Activated CD8-positive, alpha-beta memory T cell treated with anti-CD3 and anti-CD28 coated beads for 4 hours (primary cell): Measurements from ENCODE around the gene C8A.

Experiments used
- DNase-seq, 2 donors: peaks; one replicate each; pipeline ENCODE4 v3.0.0-alpha.2; 2020; ENCODE audit warnings: low read depth in 2 of 2

C8A gene

DNA sequence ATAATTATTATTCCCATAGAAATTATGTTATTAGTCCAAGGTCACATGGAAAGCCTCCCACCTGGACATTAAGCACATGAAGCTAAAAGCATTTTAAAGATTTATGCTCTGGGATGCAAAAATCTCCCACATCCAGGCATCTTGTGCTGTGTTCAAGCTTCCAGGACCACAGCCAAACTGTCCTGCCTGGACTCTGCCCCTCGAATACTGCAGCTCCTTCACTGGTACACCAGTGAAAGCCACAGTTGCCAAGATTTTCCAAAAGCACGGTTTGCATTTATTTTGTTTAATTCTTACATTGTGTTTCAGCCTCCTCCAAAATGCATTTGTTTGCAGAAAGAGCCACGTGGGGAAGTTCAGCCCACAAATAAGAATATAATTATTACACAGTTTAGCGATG is 72.6 kb downstream of the C8A start:
- no peak for DNase-seq

DNA sequence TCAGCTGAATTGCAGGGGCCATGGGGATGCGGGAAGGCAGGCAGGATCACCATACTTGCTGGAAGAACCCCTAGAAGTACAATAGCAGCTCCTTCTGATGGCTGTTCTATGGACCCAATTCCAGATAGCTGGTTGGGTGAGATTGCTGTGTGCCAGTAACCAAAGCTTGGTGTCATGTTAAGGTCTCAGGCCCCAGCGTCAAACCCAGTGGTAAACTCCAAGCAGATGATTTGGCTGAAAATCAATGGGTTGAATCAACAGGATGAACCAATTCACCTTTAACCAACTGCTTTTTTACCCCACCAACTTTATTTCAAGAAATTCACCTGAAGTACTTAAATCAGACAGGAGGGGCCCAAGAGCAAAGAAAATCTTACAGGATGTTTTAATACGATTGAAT is 73.4 kb downstream of the C8A start:
- DNase-seq = no peak

GRCh38 chr1:56929492-56929891 is 74.9 kb downstream of the C8A start:
- DNase-seq = no peak

- no peak for DNase-seq
Observed at GRCh38 chr1:56931211-56931610, 76.6 kb downstream of the C8A start.

- DNase-seq = no peak
Observed at GRCh38 chr1:56931686-56932085, 77.1 kb downstream of the C8A start.

DNA sequence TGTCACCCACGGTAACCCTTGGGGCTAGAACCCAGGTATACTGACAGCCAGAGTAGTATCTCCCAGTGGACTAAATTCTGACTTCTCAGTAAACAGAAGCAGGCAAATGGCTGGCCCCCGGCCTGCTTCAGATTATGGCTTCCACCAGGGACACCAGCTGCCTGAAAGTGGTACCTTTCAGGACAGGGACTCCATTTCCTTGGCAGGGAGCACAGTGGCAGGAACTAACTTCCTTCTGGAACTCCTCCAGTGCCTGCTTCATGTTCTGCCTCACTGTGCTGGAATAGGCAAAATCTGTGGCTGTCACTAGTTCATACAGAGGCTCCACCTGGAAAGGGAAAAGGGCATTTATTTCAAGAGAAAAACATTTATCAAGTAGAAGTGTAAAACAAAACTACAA is 78.6 kb downstream of the C8A start:
- no peak for DNase-seq

DNA sequence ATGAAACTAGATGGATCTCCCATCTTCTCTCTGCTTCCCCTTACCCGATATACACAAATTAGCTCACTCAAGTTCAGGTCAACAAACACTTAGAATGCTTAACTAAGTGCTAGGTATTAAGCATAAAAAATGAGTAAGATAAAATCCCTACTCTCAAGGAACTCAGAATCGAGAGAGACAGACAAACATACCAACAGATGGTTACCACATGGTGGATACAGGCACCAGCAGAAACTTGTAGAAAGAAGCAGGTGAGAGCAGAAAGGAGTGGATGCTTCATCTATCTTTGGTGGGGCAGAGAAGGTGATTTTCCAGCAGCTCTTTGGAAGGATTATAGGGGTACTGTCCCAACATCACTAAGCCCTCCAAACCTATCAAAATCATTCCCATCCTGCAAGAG is 79.0 kb downstream of the C8A start:
- no peak for DNase-seq

DNA sequence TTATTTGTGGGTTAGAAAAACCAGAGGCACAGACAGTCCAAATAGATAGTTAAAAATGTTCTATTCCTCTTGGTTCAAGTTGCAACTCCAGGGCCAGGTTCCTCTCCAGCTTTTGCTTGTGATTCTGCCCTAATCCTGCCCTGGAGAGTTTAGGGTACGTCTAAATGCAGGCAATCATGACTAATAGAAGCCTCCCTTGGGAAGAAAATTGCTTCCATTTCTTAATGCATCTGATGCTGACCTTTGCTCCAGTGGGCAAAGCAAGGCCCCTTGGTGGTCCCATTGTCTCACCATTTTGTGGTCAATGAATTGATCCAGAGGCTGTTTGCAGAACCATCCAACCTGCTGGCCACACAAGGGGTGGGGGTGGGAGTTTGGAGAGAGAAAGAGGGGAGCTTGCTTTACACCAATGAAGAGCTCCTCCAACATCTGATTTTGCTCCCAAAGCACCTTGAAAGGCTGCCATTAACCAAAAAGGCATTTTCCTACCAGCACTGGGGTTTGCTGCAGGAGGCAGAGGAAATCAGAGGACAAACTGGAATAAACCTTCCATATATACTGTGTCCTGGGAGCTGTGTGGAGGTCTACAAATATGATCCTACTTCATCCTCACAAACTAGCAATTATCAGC is 79.9 kb downstream of the C8A start:
- DNase-seq = no peak

DNA sequence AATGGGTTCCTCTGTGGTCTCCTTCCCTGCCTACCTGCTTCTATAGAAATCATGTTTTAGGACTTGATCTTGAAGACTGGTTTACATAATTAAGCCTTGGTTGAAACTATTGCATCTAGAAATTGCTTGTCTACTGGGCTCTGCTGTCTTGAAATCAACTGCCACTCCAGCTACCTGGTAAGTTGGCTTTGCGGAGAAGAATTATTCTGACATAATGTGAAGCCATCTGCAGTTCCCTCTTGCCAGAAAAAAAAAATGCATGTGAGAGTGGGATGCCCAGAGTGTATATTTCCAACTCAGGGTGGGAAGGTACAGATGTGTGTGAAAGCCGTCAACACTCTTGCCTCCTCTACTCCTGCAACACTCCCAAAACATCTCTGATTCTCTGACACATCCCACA is 84.0 kb downstream of the C8A start:
- no peak for DNase-seq

- no peak for DNase-seq
Observed at GRCh38 chr1:56939209-56939608, 84.6 kb downstream of the C8A start.

DNA sequence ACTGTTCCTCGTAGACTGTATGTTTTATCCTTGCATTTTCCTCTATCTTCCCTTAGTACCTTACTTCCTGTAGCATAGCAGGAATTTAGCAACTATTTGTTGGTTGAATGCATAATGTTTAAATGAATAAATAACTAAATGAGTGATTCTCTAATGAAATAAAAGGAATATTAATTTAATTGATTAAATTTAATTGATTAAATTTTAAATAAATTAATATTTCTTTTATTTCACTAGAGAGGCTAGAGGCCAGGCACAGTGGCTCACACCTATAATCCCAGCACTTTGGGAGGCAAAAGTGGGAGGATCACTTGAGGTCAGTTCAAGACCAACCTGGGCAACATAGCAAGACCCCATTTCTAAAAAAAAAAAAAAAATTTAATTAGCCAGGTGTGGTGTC is 85.4 kb downstream of the C8A start:
- DNase-seq = no peak

GRCh38 chr1:56948403-56949023 is 93.9 kb downstream of the C8A start:
- DNase-seq = no peak

GRCh38 chr1:56952501-56952900 is 97.9 kb downstream of the C8A start:
- DNase-seq = no peak

DNA sequence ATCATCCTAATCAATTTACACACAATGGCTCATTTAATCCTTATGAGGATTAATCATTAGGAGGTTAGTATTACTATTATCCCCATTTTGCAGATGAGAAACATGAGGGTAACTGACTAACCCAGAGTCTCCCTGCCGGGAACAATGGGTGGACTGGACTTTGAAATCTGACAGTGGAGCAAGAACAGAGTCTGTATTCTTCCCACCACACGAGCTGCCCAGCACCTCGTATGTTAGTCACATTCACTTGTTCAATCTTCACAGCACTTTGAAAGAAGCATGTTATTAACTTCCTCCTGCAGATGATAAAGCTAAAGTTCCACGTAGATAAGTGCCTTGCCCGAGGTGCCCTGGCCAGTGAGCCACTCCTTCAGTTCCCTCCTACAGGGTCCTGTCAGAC is 98.8 kb downstream of the C8A start:
- DNase-seq = no peak

DNA sequence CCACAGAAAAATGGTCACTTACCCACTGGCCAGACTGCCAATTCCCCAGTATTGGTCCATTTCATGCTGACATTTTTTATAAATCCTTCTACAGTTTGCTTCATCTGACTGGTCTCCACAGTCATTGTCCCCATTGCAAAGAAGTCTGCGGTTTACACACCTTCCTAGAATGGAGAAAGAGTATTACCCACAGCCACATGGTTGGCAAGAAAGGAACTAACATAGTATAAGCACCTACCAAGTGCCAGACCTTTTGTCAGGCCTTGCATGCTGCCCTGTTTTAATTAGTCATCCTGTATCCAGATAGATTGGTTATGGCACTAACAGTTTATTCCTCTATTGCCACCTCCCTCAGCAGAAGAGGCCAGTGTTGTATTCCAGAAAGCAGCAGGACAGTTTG is 100.1 kb downstream of the C8A start:
- no peak for DNase-seq

- DNase-seq = no peak
Observed at GRCh38 chr1:56957931-56958330, 103.3 kb downstream of the C8A start.

DNA sequence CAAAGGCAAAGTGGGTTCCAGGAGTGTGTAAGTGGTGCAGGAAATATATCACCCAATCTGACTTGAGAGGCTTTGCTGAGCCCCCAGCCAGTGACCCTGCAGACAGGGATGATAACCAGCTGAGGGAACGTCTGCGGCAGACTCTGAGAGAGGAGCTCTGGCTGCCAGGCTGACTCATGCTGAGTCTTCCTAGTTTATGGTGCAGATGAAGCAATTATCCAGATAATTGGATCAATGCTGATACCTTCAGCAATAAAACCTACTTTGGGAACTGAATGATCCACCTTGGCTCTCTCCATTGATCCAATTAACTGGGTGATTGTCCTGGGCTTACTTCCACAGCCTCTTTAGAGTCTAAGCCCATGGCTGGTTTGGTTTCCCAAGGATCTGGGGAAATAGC is 103.9 kb downstream of the C8A start:
- DNase-seq = no peak

- DNase-seq = no peak
Observed at GRCh38 chr1:56961426-56961825, 106.8 kb downstream of the C8A start.

GRCh38 chr1:56963667-56964066 is 109.1 kb downstream of the C8A start:
- DNase-seq = no peak

DNA sequence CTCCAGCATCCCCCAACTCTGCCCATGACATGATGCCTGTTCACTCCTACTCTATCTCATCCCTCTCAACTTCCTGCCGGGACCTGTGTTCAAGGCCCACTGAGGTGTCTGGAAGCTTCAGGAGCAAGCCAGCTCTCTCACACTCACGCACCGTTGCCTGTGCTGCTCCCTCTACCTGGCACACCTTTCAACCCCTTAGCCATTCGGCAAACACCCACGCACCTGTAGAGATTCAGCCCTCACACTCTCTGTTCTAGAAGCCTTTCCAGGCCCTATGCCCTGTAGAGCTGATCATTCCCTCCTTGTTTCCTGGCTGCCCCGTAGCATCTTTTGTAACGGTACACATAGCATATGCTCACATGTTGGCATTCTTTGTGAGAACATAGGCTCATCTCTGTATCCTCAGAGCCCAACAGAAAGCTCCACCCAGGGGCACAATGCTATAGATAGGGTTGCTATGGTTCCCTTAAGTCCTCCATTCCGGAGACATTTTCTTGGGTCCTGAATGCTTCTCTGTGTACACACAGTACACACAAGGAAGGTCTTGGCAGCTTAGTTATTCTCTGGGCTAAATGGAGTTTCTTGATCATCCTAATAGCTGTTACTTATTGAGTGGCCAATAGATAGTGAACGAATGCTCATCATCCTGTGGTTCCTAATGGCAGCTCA is 109.9 kb downstream of the C8A start:
- no peak for DNase-seq

DNA sequence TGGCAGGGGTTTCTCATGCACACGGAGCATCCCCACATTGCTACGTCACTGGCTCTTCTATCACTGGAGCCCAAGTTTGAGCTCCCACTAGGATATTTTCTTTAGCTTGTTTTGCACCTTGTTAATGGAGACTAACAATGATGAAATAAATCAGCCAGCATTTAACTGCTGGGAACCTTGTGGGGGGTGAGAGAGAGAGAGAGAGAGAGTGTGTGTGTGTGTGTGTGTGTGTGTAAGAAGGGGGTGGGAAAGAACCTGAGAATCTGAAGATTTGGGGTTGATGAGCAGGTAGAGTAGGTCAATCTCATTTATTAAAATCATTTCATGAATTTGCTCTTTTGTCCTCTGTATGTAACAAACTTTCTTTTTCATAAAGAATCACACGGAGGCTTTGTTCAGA is 110.6 kb downstream of the C8A start:
- DNase-seq = no peak

DNA sequence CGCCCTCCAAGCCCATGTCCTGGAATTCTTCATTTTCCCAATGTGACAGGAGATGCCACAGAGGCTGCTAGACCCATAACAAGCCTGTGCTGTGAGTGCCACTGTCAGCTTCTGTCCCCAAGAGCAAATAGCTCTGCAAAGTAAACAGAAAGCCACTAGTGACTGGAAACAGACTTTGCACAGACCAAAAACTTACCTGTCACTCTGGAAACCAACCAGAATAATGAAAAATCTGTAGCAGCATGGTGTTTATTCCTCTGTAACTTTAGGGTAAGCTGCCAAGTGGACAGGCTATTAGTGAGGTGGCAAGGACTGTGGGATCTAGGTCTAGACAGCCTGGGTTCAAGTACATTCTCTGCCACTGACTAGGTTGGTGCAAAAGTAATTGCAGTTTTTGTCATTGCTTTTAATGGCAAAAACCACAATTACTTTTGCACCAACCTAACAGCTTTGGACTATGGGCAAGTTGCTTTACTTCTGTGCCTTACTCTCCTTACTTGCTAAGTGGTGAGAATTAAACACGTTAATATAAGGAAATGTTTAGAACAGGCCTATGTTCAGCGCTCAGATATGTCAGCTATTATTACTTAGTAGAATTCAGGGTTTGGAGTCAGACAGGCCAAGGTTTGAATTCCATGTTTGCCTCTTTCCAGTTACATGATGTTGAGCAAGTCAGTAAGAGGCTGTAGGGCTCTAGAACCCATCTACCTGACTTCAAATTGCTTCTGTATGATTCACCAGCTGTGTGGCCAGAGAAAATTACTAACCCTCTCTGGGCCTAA is 111.5 kb downstream of the C8A start, which contains the start of gene C8B:
TSS of gene C8B (minus strand) at position 100 of the 782 bp plus-strand sequence. CDS start at position 33, 67 bp downstream.
- DNase-seq = no peak

DNA sequence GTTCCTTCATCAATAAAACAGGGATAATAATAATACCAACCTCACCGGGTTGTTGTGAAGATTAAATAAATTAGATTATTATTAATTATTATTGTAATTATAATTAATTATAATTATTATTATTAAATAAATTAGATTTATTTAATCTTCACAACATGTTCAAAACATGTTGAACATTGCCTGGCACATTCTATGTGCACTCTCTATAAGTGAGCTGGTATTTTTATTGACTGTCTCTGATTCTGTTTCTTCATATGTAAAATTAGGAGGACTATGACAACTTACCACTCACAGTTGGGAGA is 112.1 kb downstream of the C8A start:
- no peak for DNase-seq
